DMS153 (cell line): ENCODE data around the gene GREB1.

ENCODE experiments used
- DNase-seq: peaks from one replicate; lab custom pipeline; 2025; lab: John Stamatoyannopoulos, UW

The GREB1 gene

DNA sequence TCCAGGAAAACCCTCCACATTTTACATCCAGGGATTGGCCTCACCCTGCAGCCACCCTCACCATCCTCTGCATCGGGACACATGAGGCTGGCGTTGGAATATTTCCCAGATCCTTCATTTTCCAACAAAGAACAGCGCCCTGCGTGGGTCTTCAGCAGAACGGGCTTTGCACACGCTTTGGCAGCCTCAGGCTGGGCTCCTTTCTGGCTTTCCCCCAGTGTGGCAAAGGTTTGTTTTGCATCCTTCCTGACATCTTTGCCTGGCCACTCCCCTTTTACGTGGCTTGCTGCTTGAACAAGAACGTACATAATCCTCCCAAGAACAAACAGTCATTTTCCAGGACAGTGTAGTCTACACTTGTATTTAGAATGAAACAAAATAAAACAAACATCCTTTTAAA is 25.6 kb upstream of the GREB1 start:
- peak; percentile 6 for DNase-seq

DNA sequence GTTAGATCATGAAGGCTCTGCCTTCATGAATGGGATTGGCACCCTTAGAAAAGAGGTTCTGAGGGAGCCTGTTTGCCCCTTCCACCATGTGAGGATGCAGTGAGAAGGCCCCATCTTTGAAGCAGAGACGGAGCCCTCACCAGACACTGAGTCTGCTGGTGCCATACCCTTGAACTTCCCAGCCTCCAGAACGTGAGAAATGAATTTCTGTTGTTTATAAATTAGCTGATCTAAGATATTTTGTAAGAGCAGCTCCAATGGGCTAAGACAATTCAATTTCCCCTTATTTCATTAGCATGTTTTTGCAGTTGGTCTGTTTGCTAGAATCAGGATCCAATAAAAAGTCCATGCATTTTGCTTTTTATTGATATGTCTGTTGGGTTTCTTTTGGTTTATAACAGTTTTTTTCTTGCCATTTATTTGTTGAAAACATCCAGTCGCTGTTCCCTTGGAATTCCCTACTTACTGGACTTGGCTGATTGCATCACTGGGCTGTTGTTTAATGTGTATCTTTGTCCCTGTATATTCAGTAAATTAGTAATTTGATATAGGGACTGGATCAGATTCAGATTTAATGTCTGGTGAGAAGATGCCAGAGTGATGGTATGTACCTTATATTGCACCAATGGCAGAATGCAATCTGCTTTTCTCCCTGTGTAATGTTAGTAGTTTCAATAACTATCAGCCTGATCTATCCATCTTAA is 24.0 kb upstream of the GREB1 start:
- DNase-seq = no peak

DNA sequence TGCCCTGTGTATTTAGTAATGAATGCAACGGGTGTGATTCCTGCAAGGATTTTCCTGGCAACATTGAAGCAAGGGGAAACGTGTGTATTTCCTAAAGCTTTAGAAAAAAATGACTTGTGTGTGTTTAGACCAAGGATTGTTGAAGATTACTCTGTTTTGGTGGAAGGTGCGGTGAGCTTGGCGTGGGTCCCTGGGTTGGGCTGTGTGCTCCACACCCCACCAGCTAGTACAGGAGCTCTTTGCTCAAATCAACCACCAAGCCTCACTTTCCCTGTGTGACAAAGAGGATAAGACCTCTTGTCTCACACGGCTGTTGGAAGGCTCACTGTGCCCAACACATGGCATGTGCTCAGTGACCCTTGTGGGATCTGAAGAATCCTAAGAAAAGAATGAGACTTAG is 21.4 kb upstream of the GREB1 start:
- no peak for DNase-seq

DNA sequence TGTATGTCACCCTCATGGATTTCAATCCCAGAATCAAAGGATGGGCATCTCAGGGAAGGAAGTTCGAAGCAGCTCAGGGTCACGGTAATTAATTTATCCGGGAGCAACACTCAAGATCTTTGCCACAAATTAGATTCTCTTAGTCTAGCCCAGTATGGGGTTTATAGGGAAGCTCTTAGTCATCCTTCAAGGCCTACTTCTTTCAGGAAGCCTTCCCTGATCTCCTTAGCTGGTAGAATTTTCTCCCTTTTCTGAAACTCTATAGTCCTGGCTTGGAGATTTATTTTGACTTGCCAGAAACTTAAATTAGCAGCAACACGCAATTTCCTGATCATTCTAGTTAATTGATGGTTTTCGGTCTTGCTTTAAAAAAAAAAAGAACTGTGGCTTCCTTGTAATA is 20.5 kb upstream of the GREB1 start:
- no peak for DNase-seq

DNA sequence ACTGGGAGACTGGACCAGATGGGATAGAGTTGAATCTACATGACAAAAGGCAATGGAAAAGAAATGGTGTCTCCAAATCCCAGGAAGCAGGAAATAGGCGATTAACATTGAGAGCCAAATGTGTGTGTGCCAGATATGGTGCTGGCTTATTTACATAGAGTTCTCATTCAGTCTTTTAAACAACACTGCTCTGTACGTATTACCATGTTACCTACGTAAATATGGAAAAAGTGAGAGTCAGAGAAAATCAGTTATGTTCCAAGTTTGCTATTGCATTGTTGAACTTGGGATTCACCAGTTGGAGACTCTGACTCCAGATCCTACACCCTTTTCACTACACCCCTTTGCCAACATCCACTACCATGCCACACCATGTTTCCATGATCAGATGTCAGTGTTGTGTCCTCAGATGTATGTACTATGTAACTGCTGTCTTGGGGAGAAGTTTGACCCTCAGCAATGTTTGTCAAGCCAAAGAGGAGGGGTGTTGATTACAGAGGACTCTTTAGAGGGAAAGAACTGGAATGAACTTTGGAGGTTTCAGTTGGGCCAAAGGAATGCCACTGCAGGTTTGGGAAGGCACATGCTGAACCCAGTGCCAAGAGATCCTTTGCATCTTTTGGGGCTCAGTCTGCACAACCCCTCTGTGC is 19.6 kb upstream of the GREB1 start:
- peak; percentile 46 for DNase-seq

DNA sequence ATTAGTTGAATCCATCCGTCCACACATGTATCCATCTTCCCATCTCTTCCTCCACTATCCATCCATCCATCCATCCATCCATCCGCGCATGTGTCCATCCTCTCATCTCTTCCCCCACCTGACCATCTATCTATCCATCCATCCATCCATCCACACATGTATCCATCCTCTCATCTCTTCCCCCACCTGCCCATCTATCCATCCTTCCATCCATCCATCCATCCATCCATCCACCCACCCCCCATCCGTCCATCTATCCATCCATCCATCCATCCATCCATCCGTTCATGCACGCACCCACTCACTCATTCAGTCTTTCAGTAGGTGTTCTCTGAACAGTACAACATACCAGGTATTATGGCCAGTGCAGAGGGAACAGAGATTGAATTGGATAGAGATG is 18.9 kb upstream of the GREB1 start:
- no peak for DNase-seq

DNA sequence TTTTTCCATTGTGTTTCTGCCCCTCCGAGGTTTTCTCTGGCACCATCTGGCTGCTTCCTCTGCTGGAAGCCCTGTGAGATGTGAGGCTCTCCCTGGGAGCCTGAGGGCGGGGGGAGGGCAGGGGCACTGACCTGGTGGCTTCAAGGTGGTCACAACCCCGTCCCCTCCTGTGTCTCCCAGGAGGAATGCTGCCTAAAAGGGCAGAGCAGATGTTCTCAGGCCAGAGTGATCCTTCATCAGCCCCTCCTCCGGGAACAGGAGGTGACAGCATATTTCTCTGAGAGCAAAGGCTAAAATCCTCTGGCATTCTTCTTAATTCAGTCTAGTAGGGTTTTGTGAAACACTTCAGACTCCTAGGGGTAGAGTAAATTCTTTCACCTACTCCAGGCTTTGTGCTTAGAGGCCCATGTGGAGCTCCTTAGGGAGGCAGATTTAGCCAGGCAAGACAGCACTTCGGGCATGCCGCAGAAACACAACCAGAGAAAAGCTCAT is 18.3 kb upstream of the GREB1 start:
- DNase-seq = no peak

DNA sequence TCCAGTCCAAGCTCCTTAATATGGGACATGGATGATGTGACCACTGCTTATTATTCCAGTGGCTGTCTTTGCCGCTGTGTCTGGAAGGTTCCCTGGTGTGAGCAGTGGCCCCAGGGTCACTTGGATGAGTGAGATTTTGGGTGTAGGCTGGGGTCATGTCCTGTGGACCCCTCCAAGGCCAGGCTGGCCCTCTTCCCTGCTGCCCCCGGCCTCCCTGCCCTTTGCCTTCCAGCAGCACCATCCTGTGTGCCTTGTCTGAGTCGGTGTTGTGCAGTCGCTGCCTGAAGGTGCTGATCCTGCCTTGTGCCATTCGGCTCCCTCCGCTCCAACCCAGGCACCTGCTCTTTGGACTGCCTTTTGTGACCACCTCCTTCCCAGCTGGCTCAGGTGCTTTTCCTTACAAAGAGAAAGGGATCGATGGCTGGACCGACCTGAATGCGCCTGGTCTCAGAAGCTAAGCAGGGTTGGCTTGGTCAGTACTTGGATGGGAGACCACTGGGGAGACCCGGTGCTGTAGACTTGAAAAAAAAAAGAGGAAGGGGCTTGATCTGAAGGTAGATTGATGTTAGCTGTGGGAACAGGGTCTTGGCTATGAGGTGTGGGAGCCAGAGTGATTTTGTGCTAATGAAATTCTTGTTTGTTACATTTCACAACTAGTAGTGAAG is 16.7 kb upstream of the GREB1 start:
- DNase-seq = no peak

DNA sequence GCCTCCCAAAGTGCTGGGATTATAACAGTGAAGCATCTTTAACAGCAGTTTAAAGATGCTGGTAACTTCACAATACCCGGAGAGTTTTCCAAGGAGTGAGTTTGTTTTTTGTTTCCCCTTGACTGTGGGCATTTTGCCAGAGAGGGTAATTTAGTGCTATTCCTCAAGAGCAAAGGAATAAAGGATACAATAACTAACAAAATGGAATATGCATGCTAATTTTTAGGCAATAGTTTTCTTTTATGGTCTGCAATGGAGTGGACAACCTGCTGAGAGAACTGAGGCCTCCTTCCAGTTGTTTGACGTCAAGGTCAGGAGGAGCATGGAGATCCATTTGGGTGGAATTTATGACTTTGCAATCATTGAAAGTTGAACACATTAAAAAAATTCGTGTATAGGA is 15.9 kb upstream of the GREB1 start:
- DNase-seq = no peak

DNA sequence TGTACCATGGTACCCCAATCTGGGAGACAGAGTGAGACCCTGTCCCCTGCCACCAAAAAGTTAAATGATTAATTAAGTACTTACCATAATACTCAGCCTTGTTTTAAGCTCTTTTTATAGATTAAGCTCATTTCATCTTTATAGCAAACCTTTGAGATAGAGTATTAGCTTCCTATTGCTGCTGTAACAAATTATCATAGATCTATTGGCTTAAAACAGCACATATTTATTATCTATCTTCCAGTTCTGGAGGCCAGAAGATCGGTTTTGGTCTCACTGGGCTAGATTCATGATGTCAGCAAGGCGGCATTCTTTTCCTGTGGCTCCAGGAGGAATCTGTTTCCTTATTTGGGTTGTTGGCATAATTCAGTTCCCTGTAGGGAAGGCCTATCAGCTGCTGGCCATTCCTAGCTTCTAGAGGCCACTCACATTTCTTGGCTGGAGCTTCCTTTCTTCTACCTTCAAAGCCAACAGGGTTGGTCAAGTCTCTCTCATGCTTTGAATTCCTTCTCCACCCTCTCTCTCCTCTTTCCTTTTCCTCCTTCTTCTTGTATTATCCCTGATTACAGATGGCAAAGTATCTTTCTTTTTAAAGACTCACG is 13.7 kb upstream of the GREB1 start:
- DNase-seq = no peak

DNA sequence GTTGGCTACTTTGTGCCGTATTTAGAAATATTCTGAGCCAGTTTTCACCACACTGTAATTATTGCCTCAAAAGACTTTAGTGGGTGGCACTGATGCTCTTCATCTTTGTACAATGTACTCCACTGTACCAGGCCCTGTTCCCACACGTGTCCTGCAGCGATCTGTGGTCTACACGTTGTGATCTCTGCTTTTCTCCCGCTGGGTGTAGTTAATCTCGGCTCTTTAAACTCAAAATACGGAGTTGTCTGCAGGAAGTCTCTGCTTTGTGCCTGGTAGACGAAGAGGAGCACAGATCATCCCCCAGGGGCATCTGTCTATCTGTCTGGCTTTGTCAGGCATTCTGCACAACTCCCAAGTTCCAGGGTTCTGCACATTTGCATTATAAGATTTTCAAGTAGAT is 12.1 kb upstream of the GREB1 start:
- DNase-seq = no peak

DNA sequence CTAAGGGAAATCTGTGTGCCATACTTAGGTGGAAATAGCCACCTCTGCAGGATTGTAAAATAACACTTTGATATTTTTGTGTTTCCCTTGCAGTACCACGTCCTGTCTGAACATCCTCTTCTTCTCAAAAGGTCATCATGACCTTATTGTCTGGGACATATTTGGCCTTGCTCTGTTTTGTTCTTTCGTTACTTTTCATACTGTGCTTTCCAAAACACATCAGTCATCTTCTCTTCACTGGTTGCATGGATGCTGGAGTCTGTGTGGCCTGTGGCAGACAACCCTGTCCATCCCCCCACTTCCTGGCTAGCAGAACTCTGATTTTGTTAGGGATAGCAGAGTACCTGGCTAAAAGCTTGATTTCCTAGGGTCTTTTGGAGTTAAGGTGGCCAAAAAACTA is 9.4 kb upstream of the GREB1 start:
- no peak for DNase-seq

DNA sequence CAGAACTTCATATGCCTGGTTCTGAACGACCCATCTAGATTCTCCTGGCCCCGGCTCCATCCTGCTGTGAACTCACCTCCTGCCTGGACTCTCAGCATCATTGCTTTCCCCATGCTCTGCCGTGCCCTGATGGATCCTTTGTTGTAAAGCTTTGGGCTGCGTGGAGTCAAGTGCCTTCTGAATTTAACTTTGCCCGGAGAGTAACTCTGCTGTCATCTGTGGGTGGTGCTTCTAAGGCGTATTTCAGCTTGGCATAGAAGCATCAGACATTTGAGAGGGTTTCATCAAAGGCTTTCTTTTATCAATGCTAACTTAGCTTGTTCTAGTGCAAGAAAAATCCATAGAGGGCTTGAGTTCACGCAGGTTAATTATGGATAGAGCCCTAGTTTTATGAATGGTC is 8.1 kb upstream of the GREB1 start:
- DNase-seq = no peak

DNA sequence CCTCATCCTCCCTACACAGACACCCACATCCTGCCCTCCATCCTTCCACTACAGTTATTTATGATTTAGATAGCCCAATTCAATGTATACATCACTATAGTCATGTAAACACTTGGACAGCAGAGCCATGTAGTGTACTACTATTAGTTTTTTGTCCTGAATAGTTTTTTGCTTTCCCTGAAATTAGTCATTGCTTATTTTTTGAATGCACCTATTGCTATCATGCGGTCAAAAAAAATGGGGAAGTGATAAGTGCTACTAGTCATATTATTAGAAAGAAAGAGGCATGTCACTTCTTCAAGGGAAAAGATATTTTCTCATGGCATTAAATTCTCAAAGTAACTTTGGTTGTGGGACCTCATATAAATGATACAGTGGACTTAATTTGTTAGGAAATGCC is 6.8 kb upstream of the GREB1 start:
- no peak for DNase-seq

DNA sequence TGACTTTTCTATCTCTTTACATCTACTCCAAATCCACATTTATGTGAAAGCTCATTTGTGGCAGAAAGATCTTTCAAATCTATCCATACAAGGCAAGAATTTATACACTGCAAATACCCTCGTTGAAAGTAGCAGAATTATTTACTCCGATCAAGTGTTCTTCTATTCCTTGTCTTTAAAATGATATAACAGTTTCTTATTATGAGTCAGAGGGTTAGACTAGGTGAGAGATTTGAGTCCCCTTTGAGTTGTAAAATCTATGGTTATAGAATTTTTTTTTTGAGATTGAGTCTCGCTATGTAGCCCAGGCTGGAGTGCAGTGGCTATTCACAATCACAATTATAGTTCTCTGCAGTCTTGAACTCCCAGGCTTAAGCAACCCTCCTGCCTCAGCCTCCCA is 5.6 kb upstream of the GREB1 start:
- no peak for DNase-seq

DNA sequence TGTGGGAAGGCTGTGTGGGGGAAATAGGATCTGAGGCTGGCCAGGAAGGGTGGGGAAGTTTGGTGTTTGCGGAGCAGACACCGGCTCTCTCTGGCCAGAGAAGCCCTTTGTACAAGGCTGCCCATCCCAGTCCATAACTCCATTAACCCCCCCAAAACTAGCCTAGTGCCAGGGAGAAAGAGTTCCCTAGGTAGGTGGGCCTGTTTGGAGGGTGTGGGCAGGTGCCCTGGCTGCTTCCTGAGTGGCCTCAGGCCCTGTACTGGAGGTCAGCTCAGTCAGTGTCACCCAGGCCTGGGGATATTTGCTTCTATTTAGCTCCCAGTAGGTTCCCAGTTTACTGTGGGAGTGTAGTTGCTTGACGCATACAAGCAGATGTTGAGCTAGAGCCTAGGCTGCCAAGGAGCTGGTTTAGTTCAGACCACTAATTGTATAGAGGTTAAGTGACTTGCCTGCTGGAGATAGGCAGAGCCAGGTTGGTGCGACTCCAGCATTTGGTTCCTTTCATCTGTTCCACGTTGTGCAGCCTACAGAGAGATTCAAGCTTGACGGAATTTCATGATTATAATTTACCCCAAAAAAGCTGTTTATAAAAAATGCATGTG is 2.9 kb upstream of the GREB1 start:
- no peak for DNase-seq

DNA sequence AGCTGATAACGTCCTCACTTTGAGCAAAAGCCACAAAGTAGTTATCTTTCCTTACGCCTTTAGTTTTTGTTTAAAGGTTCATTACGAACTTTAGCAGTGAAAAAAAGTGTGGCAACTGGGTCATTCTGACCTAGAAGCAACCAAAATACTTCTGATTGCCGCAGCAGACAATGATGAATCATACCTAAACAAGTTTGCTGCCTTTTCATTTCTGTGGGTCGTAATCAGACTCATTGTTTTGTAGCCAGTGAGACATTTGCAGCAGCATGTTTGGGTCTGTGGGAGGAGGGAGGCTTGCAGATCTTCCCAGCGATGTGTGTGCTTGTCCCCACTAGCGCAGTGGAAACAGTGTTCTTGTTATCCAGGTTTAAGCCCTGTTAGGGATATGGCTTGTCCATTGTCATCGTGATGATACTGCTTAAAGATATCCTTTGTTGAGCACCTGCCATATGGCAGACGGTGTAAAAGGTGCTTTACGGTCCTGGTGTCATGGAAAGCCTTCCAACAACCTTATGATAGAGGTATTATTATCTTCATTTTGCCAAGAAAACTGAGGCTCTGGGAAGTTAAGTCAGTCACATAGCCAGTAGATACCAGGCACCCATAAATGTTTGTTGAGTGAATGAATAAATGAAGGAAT is 1.3 kb upstream of the GREB1 start:
- no peak for DNase-seq

DNA sequence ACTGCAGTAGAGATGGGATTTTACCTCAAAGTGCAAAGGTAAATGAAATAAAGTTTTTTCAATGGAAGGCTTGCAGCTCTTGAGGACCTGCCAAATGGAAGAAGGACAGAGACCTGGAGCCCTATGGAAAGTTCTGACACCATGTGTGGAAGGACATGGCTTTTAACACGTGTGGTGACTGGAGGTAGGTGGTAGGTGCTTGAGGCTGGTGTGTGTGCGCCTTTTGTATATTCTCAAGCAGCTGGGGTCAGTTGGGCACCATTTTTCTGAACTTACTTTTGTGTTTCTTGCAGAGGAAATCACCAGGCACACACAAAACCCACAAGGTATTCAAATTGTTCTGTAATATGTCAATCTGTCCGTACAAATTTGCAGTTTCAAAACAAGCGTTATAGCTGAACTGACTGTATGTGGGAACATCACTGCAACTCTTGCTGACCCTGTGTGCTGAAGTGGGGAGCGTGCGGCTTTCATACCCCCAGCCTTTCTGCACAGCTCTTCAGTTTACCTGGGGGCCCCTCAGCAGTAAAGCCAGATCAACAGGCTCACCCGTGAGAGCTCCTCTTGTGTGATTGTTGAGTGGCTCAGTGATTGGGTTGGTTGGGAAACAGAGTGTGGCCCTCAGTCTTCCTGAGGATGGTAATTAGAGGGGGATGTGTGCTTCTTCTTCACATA is 363 bp downstream of the GREB1 start:
- DNase-seq = no peak

DNA sequence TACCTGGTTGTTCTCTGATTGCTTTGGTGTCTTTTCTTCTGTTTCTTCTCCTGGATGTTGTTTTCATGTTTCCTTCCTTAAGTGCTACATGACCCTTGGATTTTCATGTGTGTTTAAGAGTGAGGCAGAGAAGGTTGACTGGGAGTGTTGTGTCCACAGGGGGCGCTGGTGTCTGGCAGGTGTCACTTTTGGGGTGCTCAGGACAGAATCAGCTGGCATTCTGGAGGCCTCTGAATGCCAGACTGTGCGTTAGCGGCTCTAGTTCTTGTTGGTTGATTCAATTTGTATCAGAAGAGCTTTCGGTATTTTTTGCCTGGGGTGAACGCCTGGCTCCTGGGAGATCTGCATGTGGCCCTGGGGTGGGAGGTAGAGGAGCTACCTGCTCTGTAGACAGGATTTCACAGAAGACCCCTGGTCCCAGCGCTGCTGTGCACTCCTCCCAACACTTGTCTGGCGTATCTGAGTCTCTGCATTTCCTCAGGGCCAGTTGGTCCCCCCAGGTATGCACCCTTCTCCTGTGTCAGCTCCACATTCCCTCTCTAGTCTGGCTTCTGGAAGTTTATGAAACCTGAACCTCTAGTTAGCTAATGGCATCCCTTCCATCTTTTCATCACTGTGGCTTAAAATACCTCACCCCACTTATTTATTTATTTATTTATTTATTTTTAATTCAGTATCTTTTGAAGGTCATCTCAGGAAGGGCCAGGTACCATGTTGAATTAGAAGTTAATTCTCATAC is 1.1 kb downstream of the GREB1 start:
- DNase-seq = no peak

DNA sequence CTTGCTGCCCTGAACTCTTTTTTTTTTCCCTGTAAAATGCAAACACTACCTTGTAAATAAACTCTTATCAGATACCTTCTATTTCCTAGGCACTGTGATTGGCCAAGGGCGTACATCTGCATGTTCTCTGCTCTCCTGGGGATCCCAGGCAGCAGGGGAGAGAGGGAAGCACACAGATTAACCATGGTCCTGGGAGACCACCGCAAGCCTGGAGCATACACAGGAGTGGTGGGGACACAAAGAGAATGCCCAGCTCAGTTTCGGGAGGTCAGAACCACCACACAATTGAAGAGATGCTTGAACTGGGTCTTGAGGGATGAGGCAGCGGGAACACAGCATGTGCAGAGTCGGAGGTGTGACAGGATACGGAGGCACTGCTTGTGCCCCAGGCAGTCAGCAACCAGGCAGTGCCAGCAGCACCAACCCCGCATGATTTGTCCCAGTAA is 2.1 kb downstream of the GREB1 start:
- DNase-seq = peak; percentile 41

DNA sequence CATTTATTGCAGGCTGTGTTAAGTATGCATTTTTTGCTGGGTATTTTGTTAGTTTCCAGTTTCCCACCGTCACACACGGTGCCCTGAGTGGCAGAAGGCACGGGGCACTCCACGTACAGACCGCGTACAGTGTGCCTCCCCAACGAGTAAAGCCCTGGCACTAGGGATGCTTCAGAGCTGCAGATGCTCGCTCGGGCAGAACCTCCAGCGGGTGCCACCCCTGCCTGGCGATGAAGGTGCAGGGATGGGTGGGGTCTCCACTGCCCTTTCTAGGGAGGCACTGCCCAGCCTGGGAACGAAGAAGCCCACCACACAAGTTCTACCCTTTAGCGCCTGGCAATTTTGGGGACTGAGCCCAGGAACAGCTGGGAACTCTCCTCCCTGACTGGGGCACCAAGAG is 4.1 kb downstream of the GREB1 start:
- DNase-seq = no peak
